A673 (cell line): Measurements from ENCODE around the gene CRTAP.

Experiments used
- EZH2 ChIP-seq: fragments of 200-600 bp; sonication (generic); IDR thresholded peaks from 2 replicates; pipeline ENCODE4 v1.6.1; 2017; ENCODE audit warnings: borderline replicate concordance, low read depth, mild to moderate bottlenecking, mixed read lengths, antibody characterized with exemption, low read length; ENCODE audit not compliant: poor library complexity, severe bottlenecking
- TF ChIP-seq, protein P1 (sequence below): fragments of 300-800, 200-600 bp; sonication (generic); conservative IDR thresholded peaks from 2 replicates; pipeline ENCODE4 v1.5.1; 2017; ENCODE audit warnings: low read depth, mild to moderate bottlenecking, antibody characterized with exemption, low read length, moderate library complexity, mixed read lengths

- TF ChIP-seq, protein P1, sequence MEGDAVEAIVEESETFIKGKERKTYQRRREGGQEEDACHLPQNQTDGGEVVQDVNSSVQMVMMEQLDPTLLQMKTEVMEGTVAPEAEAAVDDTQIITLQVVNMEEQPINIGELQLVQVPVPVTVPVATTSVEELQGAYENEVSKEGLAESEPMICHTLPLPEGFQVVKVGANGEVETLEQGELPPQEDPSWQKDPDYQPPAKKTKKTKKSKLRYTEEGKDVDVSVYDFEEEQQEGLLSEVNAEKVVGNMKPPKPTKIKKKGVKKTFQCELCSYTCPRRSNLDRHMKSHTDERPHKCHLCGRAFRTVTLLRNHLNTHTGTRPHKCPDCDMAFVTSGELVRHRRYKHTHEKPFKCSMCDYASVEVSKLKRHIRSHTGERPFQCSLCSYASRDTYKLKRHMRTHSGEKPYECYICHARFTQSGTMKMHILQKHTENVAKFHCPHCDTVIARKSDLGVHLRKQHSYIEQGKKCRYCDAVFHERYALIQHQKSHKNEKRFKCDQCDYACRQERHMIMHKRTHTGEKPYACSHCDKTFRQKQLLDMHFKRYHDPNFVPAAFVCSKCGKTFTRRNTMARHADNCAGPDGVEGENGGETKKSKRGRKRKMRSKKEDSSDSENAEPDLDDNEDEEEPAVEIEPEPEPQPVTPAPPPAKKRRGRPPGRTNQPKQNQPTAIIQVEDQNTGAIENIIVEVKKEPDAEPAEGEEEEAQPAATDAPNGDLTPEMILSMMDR: no peak
- no peak for TF ChIP-seq EZH2
Measured at GRCh38 chr3:33159234-33159633, 45.4 kb downstream of the CRTAP start.
